ENCODE results near the gene ALOX12. TPM values are rescaled to one million over a fixed set of nuclear protein-coding genes. Genes with fewer than 3 reads are reported as not detected.

The ALOX12 gene
- polyA plus RNA-seq, 3 donors = 0.13 TPM; not detected in 2

- H3K27ac ChIP-seq (ENCODE audit: low read depth, low read length) = no peak overlapping the region
- WGBS, 3 donors = 82 to 86% (median 82%) methylated on average over 8 of the region's 8 CpGs
Observed at GRCh38 chr17:6997171-6997570, 1.3 kb downstream of the ALOX12 start.

GRCh38 chr17:6998855-6999508 is 3.1 kb downstream of the ALOX12 start:
- 79 to 86% (median 85%) methylated on average over 11 of the region's 11 CpGs for WGBS, 3 donors
- H3K27ac ChIP-seq (ENCODE audit: low read depth, low read length) = no peak overlapping the region

GRCh38 chr17:7001318-7001961 is 5.6 kb downstream of the ALOX12 start:
- no peak overlapping the region for H3K27ac ChIP-seq (ENCODE audit: low read depth, low read length)
- WGBS, 3 donors = 65 to 73% (median 72%) methylated on average over 10 of the region's 10 CpGs

GRCh38 chr17:7002288-7003047 is 6.6 kb downstream of the ALOX12 start:
- 89 to 96% (median 91%) methylated on average over 6 of the region's 6 CpGs for WGBS, 3 donors
- H3K27ac ChIP-seq (ENCODE audit: low read depth, low read length) = no peak overlapping the region

GRCh38 chr17:7003745-7004144 is 7.9 kb downstream of the ALOX12 start:
- H3K27ac ChIP-seq (ENCODE audit: low read depth, low read length) = no peak overlapping the region
- 84 to 97% (median 97%) methylated on average over 2 of the region's 2 CpGs for whole genome bisulfite sequencing, 3 donors

- WGBS, 3 donors = 93 to 96% (median 94%) methylated on average over 2 of the region's 2 CpGs
- no peak overlapping the region for H3K27ac ChIP-seq (ENCODE audit: low read depth, low read length)
Observed at GRCh38 chr17:7004398-7005253, 8.8 kb downstream of the ALOX12 start.

- H3K27ac ChIP-seq (ENCODE audit: low read depth, low read length) = no peak overlapping the region
- 57 to 83% (median 74%) methylated on average over 6 to 7 of the region's 7 CpGs for WGBS, 3 donors
Observed at GRCh38 chr17:7005716-7006115, 9.9 kb downstream of the ALOX12 start.

GRCh38 chr17:7007143-7007542 is 11.3 kb downstream of the ALOX12 start:
- no peak overlapping the region for H3K27ac ChIP-seq (ENCODE audit: low read depth, low read length)
- WGBS, 3 donors = 82 to 89% (median 84%) methylated on average over 2 of the region's 2 CpGs

- WGBS, 3 donors = 84 to 91% (median 87%) methylated on average over 2 of the region's 2 CpGs
- no peak overlapping the region for H3K27ac ChIP-seq (ENCODE audit: low read depth, low read length)
Observed at GRCh38 chr17:7010523-7010922, 14.7 kb downstream of the ALOX12 start.

GRCh38 chr17:7011415-7011814 is 15.6 kb downstream of the ALOX12 start:
- WGBS, 3 donors = 32 to 48% (median 39%) methylated on average over 13 to 14 of the region's 14 CpGs
- H3K27ac ChIP-seq (ENCODE audit: low read depth, low read length) = no peak overlapping the region

- 0 to 1% (median 0%) methylated on average over 6 of the region's 6 CpGs for WGBS, 3 donors
- peak overlapping the region; percentile 99 for H3K27ac ChIP-seq (ENCODE audit: low read depth, low read length)
Observed at GRCh38 chr17:7011942-7012254, 16.0 kb downstream of the ALOX12 start.

- H3K27ac ChIP-seq (ENCODE audit: low read depth, low read length) = peak overlapping the region; percentile 81
- 0 to 1% (median 1%) methylated on average over 52 to 75 of the region's 75 CpGs for WGBS, 3 donors
Observed at GRCh38 chr17:7014261-7014994, 18.6 kb downstream of the ALOX12 start.

- WGBS, 3 donors = 8 to 21% (median 8%) methylated on average over 50 to 56 of the region's 56 CpGs
- H3K27ac ChIP-seq (ENCODE audit: low read depth, low read length) = peak overlapping the region; percentile 48
Observed at GRCh38 chr17:7014995-7015958, 19.4 kb downstream of the ALOX12 start.

GRCh38 chr17:7016418-7016817 is 20.6 kb downstream of the ALOX12 start:
- 87 to 91% (median 88%) methylated on average over 3 of the region's 3 CpGs for WGBS, 3 donors
- no peak overlapping the region for H3K27ac ChIP-seq (ENCODE audit: low read depth, low read length)

- WGBS, 3 donors = 62 to 83% (median 79%) methylated on average over 20 of the region's 20 CpGs
- H3K27ac ChIP-seq (ENCODE audit: low read depth, low read length) = no peak overlapping the region
Observed at GRCh38 chr17:7016886-7017826, 21.3 kb downstream of the ALOX12 start.

- 34 to 80% (median 45%) methylated on average over 12 of the region's 12 CpGs for WGBS, 3 donors
- H3K27ac ChIP-seq (ENCODE audit: low read depth, low read length) = peak overlapping the region; percentile 40
Observed at GRCh38 chr17:7017827-7018200, 22.0 kb downstream of the ALOX12 start.
